Peyer's patch (tissue), 4 donors: ENCODE data around the gene FTCD.

Experiments
- CTCF ChIP-seq, 6 experiments: fragments of 450-650 bp in 4 of 6; fragments of 200-600 bp in 2 of 6; sonication (generic) in 1 of 6; IDR thresholded peaks; one replicate each; pipeline ENCODE4 v1.5.1; 2017 to 2019; ENCODE audit warnings: antibody characterized with exemption in 6 of 6, mild to moderate bottlenecking in 3 of 6, moderate library complexity in 1 of 6
- POLR2A ChIP-seq, 2 donors: fragments of 450-650 bp; IDR thresholded peaks; one replicate each; pipeline ENCODE4 v1.5.1; 2017; ENCODE audit warnings: antibody characterized with exemption in 2 of 2, mild to moderate bottlenecking in 2 of 2, moderate library complexity in 2 of 2

GRCh38 chr21:46126309-46127238 is 28.8 kb downstream of the FTCD start:
- no peak for TF ChIP-seq POLR2A (IDR thresholded peaks at IDR 0.05)
- TF ChIP-seq CTCF (IDR thresholded peaks at IDR 0.05) = no peak
